ENCODE measurements around the gene PLLP. TPM values are rescaled to one million over a fixed set of nuclear protein-coding genes. Genes with fewer than 3 reads are reported as not detected.
A peak's percentile ranks its signal among the peaks of the same experiment; 100 is the strongest.

The PLLP gene
- total RNA-seq, 1 donor from 2014 or later = 104 TPM

DNA sequence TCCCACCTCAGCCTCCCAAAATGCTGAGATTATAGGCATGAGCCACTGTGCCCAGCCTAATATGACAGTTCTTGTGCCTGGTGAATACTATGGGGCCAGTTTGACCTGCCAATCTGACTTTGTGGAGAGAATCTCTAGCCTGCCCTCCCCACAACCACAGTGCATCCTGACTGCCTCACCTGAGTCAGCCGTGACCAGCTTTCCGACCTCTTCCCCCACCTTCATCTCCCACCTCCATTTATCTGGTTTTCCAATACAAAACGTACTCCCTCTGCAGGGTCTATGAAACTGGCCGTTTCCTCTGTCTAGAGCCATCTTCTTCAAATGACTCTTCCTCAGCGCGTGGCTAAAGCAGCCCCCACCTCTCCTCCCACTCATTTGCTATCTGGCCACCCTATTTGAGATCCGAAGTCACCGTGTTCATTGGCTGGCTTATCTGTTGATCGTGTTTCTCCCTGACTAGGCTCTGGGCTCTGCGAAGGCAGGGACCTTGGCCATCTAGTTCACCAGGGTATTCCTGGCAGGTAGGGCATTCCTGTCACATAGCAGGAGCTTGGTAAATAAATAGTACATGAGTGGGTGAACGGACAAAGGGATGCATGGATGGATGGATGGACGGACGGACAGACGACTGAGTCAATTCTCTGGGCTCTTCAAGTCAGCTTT is 22.3 kb upstream of the PLLP start:
- Histone ChIP-seq H3K9me3 (no peaks in the 10 kb centered on the region), H3K4me3 (no peak overlapping the region), H3K36me3 (no peaks in the 10 kb centered on the region), H3K27me3 (no peaks in the 10 kb centered on the region), H3K27ac (no peak overlapping the region), H3K4me1 (peaks cover 13% of the 10 kb centered on the region)
- DNase-seq (peak; percentile 5), ATAC-seq (no peak)
- TF ChIP-seq CTCF (IDR thresholded peaks at IDR 0.05) = no peak
- intact Hi-C loops (cut with DNase I) = loop anchor here (5.0 kb wide), 1 partner anchor 65 kb away; the partner anchor contains the start of gene CX3CL1

- DNase-seq (peak; percentile 40), ATAC-seq (no peak)
- Histone ChIP-seq H3K27ac (peak overlapping the region; percentile 58), H3K4me3 (no peak overlapping the region), H3K9me3 (no peaks in the 10 kb centered on the region), H3K27me3 (no peaks in the 10 kb centered on the region), H3K36me3 (no peaks in the 10 kb centered on the region), H3K4me1 (peaks cover 21% of the 10 kb centered on the region)
- intact Hi-C loops (cut with DNase I) = loop anchor here (5.0 kb wide), 1 partner anchor 67 kb away; the partner anchor contains the start of gene CX3CL1
- no peak for TF ChIP-seq CTCF (IDR thresholded peaks at IDR 0.05)
Observed at GRCh38 chr16:57305159-57305811, 20.8 kb upstream of the PLLP start.

GRCh38 chr16:57304169-57305061 is 19.9 kb upstream of the PLLP start:
- Histone ChIP-seq H3K4me1 (peaks cover 21% of the 10 kb centered on the region), H3K4me3 (no peak overlapping the region), H3K9me3 (no peaks in the 10 kb centered on the region), H3K36me3 (no peaks in the 10 kb centered on the region), H3K27ac (peak overlapping the region; percentile 68), H3K27me3 (no peaks in the 10 kb centered on the region)
- DNase-seq (peak; percentile 71), ATAC-seq (peak; percentile 58)
- intact Hi-C loops (cut with DNase I) = loop anchor here (5.0 kb wide), 1 partner anchor 68 kb away; the partner anchor contains the start of gene CX3CL1
- TF ChIP-seq CTCF (IDR thresholded peaks at IDR 0.05) = no peak

DNA sequence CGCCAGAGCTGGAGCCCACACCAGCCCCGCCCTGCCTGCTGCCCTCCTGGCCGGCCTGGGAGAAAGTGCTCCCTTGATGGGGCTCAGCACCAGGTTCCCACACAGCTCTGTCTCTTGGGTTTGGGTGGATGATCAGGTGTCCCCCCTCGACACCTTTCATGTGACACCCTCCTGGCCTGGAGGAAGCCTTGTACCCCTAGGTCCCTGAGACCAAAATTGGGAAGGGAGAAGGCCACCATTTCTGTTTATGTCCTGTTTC is 19.4 kb upstream of the PLLP start:
- Histone ChIP-seq H3K27me3 (no peaks in the 10 kb centered on the region), H3K4me3 (no peak overlapping the region), H3K36me3 (no peaks in the 10 kb centered on the region), H3K9me3 (no peaks in the 10 kb centered on the region), H3K4me1 (peaks cover 26% of the 10 kb centered on the region), H3K27ac (peak overlapping the region; percentile 68)
- DNase-seq (peak; percentile 61), ATAC-seq (no peak)
- intact Hi-C loops (cut with DNase I) = no loop called here
- TF ChIP-seq CTCF (IDR thresholded peaks at IDR 0.05) = no peak

DNA sequence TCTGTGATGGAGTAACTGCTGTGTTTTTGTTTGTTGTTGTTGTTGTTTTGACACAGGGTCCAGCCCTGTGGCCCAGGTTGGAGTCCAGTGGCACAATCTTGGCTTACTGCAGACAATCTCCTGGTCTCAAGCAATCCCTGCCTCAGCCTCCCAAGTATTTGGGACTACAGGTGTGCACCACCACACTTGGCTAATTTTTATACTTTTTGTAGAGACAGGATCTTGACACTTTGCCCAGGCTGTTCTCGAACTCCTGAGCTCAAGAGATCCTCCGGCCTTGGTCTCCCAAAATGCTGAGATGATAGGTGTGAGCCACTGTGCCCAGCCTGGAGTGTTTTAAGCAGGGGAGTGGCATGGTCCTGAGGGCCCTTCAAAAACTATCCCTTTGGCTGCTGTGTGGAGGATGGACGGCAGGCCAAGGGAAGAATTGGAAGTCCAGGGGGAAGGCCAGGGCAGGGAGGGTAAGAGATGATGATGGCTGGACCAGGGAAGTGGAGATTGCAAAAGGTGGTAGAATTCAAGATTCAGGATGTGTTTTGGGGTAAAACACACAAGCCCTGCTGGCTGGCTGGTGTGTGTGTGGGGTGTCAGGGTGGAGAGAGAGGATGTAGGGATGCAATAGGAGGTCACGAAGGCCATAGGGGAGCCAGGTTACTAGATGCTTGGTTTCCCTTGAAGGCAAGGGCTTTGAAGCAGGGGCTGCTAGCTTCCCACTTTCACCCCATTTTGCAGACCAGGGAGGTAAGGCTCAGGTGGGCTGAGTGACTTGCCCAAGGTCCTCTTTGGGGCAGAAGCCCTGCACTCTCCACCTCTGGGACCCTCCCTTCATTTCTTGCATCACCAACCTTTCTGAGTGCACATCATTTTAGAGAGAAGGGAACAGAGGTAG is 18.8 kb upstream of the PLLP start:
- DNase-seq (peak; percentile 38), ATAC-seq (no peak)
- H3K27me3 ChIP-seq = no peaks in the 10 kb centered on the region
- TF ChIP-seq CTCF (IDR thresholded peaks at IDR 0.05) = no peak
- peak overlapping the region; percentile 68 for H3K27ac ChIP-seq
- no peaks in the 10 kb centered on the region for H3K9me3 ChIP-seq
- no peak overlapping the region for H3K4me3 ChIP-seq
- intact Hi-C loops (cut with DNase I) = no loop called here
- H3K36me3 ChIP-seq = no peaks in the 10 kb centered on the region
- H3K4me1 ChIP-seq = peaks cover 29% of the 10 kb centered on the region
